Prostate gland (tissue), 2 donors: ENCODE data around the gene CRAT.

Experiments
- CTCF ChIP-seq, 4 experiments: fragments of 200-600 bp in 2 of 4; fragments of 450-650 bp in 2 of 4; sonication (generic) in 2 of 4; IDR thresholded peaks; 1 replicate in 3 of 4; 2 replicates in 1 of 4; pipeline ENCODE4 v1.5.1; 2016 to 2019; ENCODE audit warnings: antibody characterized with exemption in 4 of 4, mild to moderate bottlenecking in 2 of 4, moderate library complexity in 2 of 4
- POLR2A ChIP-seq: fragments of 450-650 bp; IDR thresholded peaks from one replicate; pipeline ENCODE4 v1.6.1; 2016; ENCODE audit warnings: antibody characterized with exemption, mild to moderate bottlenecking
- POLR2AphosphoS5 ChIP-seq: sonication (generic); formaldehyde crosslinking; IDR thresholded peaks from one replicate; pipeline ENCODE4 v1.6.1; 2017; ENCODE audit warnings: antibody characterized with exemption

- no peak for TF ChIP-seq CTCF (IDR thresholded peaks at IDR 0.05)
- no peak for TF ChIP-seq POLR2A
- no peak for TF ChIP-seq POLR2AphosphoS5
Observed at GRCh38 chr9:129149442-129149841, 38.8 kb upstream of the CRAT start.
